Breast epithelium (tissue), 4 donors: ENCODE data around the gene SPPL2B. TPM values are rescaled to one million over a fixed set of nuclear protein-coding genes. Genes with fewer than 3 reads are reported as not detected.

Source experiments
- DNase-seq, 2 donors: peaks; one replicate each; pipeline ENCODE4 v3.0.0-alpha.2; 2019; ENCODE audit warnings: low spot score in 2 of 2
- H3K27ac ChIP-seq, 2 donors: fragments of 200-600 bp; sonication (generic) in 1 of 2; one replicate each; pipeline ENCODE4 v1.5.1; 2016 to 2019; ENCODE audit warnings: mild to moderate bottlenecking in 1 of 2
- H3K27me3 ChIP-seq, 2 donors: fragments of 200-600 bp; sonication (generic) in 1 of 2; one replicate each; pipeline versions ENCODE4 v1.5.1 to v1.6.0; 2017 to 2019; ENCODE audit warnings: control low read depth in 1 of 2, mild to moderate bottlenecking in 1 of 2
- H3K36me3 ChIP-seq: fragments of 200-600 bp; one replicate; pipeline ENCODE4 v1.5.1; 2019
- H3K4me1 ChIP-seq, 2 donors: fragments of 200-600 bp; sonication (generic); one replicate each; pipeline ENCODE4 v1.5.1; 2016 to 2019; ENCODE audit warnings: control low read depth in 1 of 2
- H3K4me3 ChIP-seq, 3 donors: fragments of 200-600 bp; sonication (generic); 1 replicate in 2 of 3; 2 replicates in 1 of 3; pipeline ENCODE4 v1.5.1; 2016 to 2019; ENCODE audit warnings: mild to moderate bottlenecking in 3 of 3, moderate library complexity in 2 of 3
- H3K9me3 ChIP-seq, 2 donors: fragments of 200-600 bp; sonication (generic) in 1 of 2; one replicate each; pipeline ENCODE4 v1.5.1; 2016 to 2019; ENCODE audit warnings: control low read depth in 1 of 2
- POLR2A ChIP-seq: fragments of 450-650 bp; IDR thresholded peaks from one replicate; pipeline ENCODE4 v1.6.1; 2016; ENCODE audit warnings: antibody characterized with exemption, mild to moderate bottlenecking, moderate library complexity
- POLR2AphosphoS5 ChIP-seq, 3 donors: sonication (generic); formaldehyde crosslinking; IDR thresholded peaks; one replicate each; pipeline ENCODE4 v1.6.1; 2017; ENCODE audit warnings: antibody characterized with exemption in 3 of 3
- intact Hi-C: fragments of 100-400 bp; cut with DNase I; formaldehyde crosslinking; loops from one replicate; pipeline ENCODE4 v1.15.1; 2023; ENCODE audit warnings: low total_unique reads
- total RNA-seq, 3 donors: library from RNA; depleted of rRNA; stranded (reverse); fragments of >200 nt; gene quantifications; one replicate each; pipeline ENCODE4 v1.1.0, GENCODE V29; 2016
- TF ChIP-seq, protein P1 (sequence below), 3 donors: fragments of 450-650 bp; IDR thresholded peaks; one replicate each; pipeline ENCODE4 v1.5.1; 2016 to 2017; ENCODE audit warnings: antibody characterized with exemption in 3 of 3, mild to moderate bottlenecking in 3 of 3, moderate library complexity in 3 of 3

The SPPL2B gene
- total RNA-seq, 3 donors from 2014 or later = 23.5 to 61.2 (median 49.8) TPM

DNA sequence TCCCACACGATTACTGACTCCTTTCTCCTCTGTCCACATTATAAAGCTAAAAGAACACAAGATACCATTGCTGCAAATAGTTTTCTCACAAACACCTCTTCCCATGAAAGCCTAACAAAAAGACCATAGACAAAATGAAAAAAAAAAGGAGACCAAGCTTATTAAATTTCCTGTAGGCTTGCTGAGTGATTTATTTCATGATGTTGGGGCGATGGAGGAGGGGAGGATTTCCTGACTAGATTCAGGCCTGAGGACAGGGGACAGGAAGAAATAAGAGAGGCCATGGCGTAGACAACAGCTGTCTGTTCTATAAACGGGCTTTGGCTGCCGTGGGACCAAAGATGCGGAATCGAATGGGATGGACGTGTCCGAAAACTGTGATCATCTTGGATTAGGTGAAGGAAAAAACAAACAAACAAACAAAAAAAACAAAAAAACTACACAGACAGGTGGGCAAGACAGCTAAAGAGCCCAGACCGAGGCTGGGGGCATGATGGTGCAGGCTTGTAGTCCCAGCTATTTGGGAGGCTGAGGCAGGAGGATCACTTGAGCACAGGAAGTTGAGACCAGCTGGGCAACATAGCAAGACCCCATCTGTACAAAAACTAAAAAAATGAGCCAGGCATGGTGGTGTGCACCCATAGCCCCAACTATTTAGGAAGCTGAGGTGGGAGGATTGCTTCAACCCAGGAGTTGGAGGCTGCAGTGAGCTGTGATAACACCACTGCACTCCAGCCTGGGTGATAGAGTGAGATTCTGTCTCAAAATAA lies 36.9 kb downstream of the SPPL2B start:
- no peak overlapping the region for H3K4me3 ChIP-seq
- intact Hi-C loops = no loop called here
- H3K4me1 ChIP-seq = no peaks in the 10 kb centered on the region

GRCh38 chr19:2371656-2372055 lies 43.2 kb downstream of the SPPL2B start:
- H3K9me3 ChIP-seq = no peaks in the 10 kb centered on the region
- no peaks in the 10 kb centered on the region for H3K36me3 ChIP-seq
- no peak overlapping the region for H3K4me3 ChIP-seq
- DNase-seq = no peak
- TF ChIP-seq, protein P1, sequence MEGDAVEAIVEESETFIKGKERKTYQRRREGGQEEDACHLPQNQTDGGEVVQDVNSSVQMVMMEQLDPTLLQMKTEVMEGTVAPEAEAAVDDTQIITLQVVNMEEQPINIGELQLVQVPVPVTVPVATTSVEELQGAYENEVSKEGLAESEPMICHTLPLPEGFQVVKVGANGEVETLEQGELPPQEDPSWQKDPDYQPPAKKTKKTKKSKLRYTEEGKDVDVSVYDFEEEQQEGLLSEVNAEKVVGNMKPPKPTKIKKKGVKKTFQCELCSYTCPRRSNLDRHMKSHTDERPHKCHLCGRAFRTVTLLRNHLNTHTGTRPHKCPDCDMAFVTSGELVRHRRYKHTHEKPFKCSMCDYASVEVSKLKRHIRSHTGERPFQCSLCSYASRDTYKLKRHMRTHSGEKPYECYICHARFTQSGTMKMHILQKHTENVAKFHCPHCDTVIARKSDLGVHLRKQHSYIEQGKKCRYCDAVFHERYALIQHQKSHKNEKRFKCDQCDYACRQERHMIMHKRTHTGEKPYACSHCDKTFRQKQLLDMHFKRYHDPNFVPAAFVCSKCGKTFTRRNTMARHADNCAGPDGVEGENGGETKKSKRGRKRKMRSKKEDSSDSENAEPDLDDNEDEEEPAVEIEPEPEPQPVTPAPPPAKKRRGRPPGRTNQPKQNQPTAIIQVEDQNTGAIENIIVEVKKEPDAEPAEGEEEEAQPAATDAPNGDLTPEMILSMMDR (IDR thresholded peaks at IDR 0.05) = no peak
- TF ChIP-seq POLR2AphosphoS5 (IDR thresholded peaks at IDR 0.05) = no peak
- TF ChIP-seq POLR2A = no peak
- no peaks in the 10 kb centered on the region for H3K4me1 ChIP-seq
- intact Hi-C loops = no loop called here
- H3K27me3 ChIP-seq = no peaks in the 10 kb centered on the region
- no peak overlapping the region for H3K27ac ChIP-seq

More for the DNA sequence above, 36.9 kb downstream of the SPPL2B start:
- Histone ChIP-seq H3K27me3 (peaks cover 0 to 37% of the 10 kb centered on the region in 2 donors), H3K9me3 (no peaks in the 10 kb centered on the region), H3K36me3 (no peaks in the 10 kb centered on the region), H3K27ac (no peak overlapping the region)
- TF ChIP-seq, protein P1 (IDR thresholded peaks at IDR 0.05) = no peak
- TF ChIP-seq POLR2AphosphoS5 (IDR thresholded peaks at IDR 0.05) (no peak), POLR2A (no peak)
- DNase-seq = no peak

GRCh38 chr19:2372076-2372612 lies 43.7 kb downstream of the SPPL2B start:
- H3K9me3 ChIP-seq = no peaks in the 10 kb centered on the region
- no peaks in the 10 kb centered on the region for H3K27me3 ChIP-seq
- TF ChIP-seq POLR2A (no peak), POLR2AphosphoS5 (IDR thresholded peaks at IDR 0.05) (no peak)
- TF ChIP-seq, protein P1 (IDR thresholded peaks at IDR 0.05) = no peak
- H3K4me3 ChIP-seq = no peak overlapping the region
- no peak overlapping the region for H3K27ac ChIP-seq
- no peak for DNase-seq
- intact Hi-C loops = no loop called here
- no peaks in the 10 kb centered on the region for H3K36me3 ChIP-seq
- H3K4me1 ChIP-seq = no peaks in the 10 kb centered on the region

- no peaks in the 10 kb centered on the region for H3K4me1 ChIP-seq
- no peak for DNase-seq
- no peaks in the 10 kb centered on the region for H3K27me3 ChIP-seq
- H3K9me3 ChIP-seq = no peaks in the 10 kb centered on the region
- intact Hi-C loops = no loop called here
- H3K36me3 ChIP-seq = no peaks in the 10 kb centered on the region
- TF ChIP-seq POLR2A (no peak), POLR2AphosphoS5 (IDR thresholded peaks at IDR 0.05) (no peak)
- TF ChIP-seq, protein P1 (IDR thresholded peaks at IDR 0.05) = no peak
- no peak overlapping the region for H3K4me3 ChIP-seq
- H3K27ac ChIP-seq = no peak overlapping the region
Observed at GRCh38 chr19:2374808-2375207, 46.3 kb downstream of the SPPL2B start.

DNA sequence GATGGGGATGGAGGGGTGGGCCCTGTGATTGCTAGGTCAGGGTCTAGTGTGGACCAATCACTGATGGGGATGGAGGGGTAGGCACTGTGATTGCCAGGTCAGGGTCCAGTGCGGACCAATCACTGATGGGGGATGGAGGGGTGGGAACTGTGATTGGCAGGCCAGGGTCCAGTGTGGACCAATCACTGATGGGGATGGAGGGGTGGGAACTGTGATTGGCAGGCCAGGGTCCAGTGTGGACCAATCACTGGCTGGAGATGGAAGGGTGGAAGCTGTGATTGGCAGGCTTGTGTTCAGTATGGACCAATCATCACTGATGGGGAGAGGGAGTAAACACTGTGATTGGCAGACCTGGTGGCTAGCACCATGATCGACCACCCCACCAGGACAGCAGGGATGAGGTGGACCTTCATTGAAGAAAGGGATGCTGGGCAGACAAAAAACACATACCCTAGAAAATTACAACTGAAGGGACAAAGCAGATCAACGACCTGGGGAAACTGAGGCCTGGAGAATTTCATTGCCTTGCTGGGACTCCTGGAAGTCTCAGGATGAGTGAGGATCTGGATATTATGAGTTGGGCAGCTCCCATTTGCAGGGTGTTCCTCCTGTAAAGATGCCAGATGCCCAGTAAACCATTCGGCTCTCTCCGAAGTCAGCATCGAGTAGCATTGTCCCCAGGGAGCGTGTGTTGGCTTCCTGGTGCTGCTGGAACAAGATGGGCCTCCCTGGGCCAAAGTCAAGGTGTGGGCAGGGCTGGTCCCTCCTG lies 47.1 kb downstream of the SPPL2B start:
- DNase-seq = no peak
- Histone ChIP-seq H3K36me3 (no peaks in the 10 kb centered on the region), H3K27ac (no peak overlapping the region), H3K9me3 (peaks cover 0 to 1% of the 10 kb centered on the region in 2 donors), H3K27me3 (no peaks in the 10 kb centered on the region), H3K4me3 (no peak overlapping the region), H3K4me1 (no peaks in the 10 kb centered on the region)
- TF ChIP-seq POLR2AphosphoS5 (IDR thresholded peaks at IDR 0.05) (no peak), POLR2A (no peak)
- TF ChIP-seq, protein P1 (IDR thresholded peaks at IDR 0.05) = no peak
- intact Hi-C loops = no loop called here
